H9 (cell line): Measurements from ENCODE around the gene ARPC5L. TPM values are rescaled to one million over a fixed set of nuclear protein-coding genes. Genes with fewer than 3 reads are reported as not detected.
A peak's percentile ranks its signal among the peaks of the same experiment; 100 is the strongest.

ENCODE experiments used
- DNase-seq: peaks from one replicate; pipeline ENCODE4 v3.0.0-alpha.2; 2017
- H2AFZ ChIP-seq: one replicate; pipeline ENCODE4 v1.6.1; 2013; ENCODE audit warnings: mild to moderate bottlenecking, low read length, control low read depth, moderate library complexity
- H2AK5ac ChIP-seq: 2 replicates; pipeline ENCODE4 v1.6.1; 2013; ENCODE audit warnings: low read length, control low read depth, mixed read lengths; ENCODE audit not compliant: insufficient read length
- H2BK120ac ChIP-seq: one replicate; pipeline ENCODE4 v1.6.1; 2013; ENCODE audit warnings: low read depth, mild to moderate bottlenecking, low read length, control low read depth, inconsistent platforms; ENCODE audit not compliant: poor library complexity, severe bottlenecking
- H2BK12ac ChIP-seq: 2 replicates; pipeline ENCODE4 v1.6.1; 2013; ENCODE audit warnings: low read length, control low read depth, mixed read lengths, low read depth; ENCODE audit not compliant: insufficient read length
- H2BK15ac ChIP-seq: 2 replicates; pipeline ENCODE4 v1.6.1; 2013; ENCODE audit warnings: low read depth, low read length, control low read depth
- H2BK20ac ChIP-seq: one replicate; pipeline ENCODE4 v1.6.1; 2013; ENCODE audit warnings: low read depth, mild to moderate bottlenecking, low read length, control low read depth, inconsistent platforms; ENCODE audit not compliant: poor library complexity, severe bottlenecking
- H2BK5ac ChIP-seq: 2 replicates; pipeline ENCODE4 v1.6.1; 2013; ENCODE audit warnings: low read length, control low read depth, mixed read lengths; ENCODE audit not compliant: insufficient read length
- H3K14ac ChIP-seq: 2 replicates; pipeline ENCODE4 v1.6.1; 2013; ENCODE audit warnings: low read length, control low read depth; ENCODE audit not compliant: insufficient read depth
- H3K18ac ChIP-seq: 2 replicates; pipeline ENCODE4 v1.6.1; 2013; ENCODE audit warnings: low read depth, mild to moderate bottlenecking, mixed read lengths, low read length, control low read depth; ENCODE audit not compliant: insufficient read length
- H3K23ac ChIP-seq: 2 replicates; pipeline ENCODE4 v1.6.1; 2013; ENCODE audit warnings: low read length, control low read depth, mixed read lengths, low read depth; ENCODE audit not compliant: insufficient read length
- H3K23me2 ChIP-seq: 2 replicates; pipeline ENCODE4 v1.6.1; 2013; ENCODE audit warnings: low read depth, mild to moderate bottlenecking, mixed read lengths, low read length, control low read depth; ENCODE audit not compliant: insufficient read length, poor library complexity, severe bottlenecking
- H3K27ac ChIP-seq: 2 replicates; pipeline ENCODE4 v1.5.1; 2013; ENCODE audit warnings: low read length, control low read depth, mixed read lengths, low read depth; ENCODE audit not compliant: insufficient read length
- H3K27me3 ChIP-seq: 2 replicates; pipeline ENCODE4 v1.6.1; 2013; ENCODE audit warnings: low read length, control low read depth, inconsistent platforms; ENCODE audit not compliant: insufficient read depth
- H3K4ac ChIP-seq: 2 replicates; pipeline ENCODE4 v1.6.1; 2013; ENCODE audit warnings: low read depth, mild to moderate bottlenecking, control low read depth, inconsistent platforms, low read length, moderate library complexity
- H3K4me1 ChIP-seq: 2 replicates; pipeline ENCODE4 v1.6.1; 2013; ENCODE audit warnings: low read length, control low read depth, inconsistent platforms; ENCODE audit not compliant: insufficient read depth
- H3K4me2 ChIP-seq: 2 replicates; pipeline ENCODE4 v1.6.1; 2013; ENCODE audit warnings: low read length, control low read depth, mixed read lengths; ENCODE audit not compliant: insufficient read length, insufficient read depth
- H3K56ac ChIP-seq: 2 replicates; pipeline ENCODE4 v1.6.1; 2013; ENCODE audit warnings: low read depth, mild to moderate bottlenecking, mixed read lengths, low read length, control low read depth; ENCODE audit not compliant: insufficient read length
- H3K79me1 ChIP-seq: 2 replicates; pipeline ENCODE4 v1.6.1; 2013; ENCODE audit warnings: low read depth, mild to moderate bottlenecking, moderate library complexity, low read length, control low read depth, inconsistent platforms; ENCODE audit not compliant: insufficient read depth, poor library complexity, severe bottlenecking
- H3K79me2 ChIP-seq: 2 replicates; pipeline ENCODE4 v1.6.1; 2013; ENCODE audit warnings: low read length, control low read depth, inconsistent platforms; ENCODE audit not compliant: insufficient read depth
- H3K9ac ChIP-seq: 2 replicates; pipeline ENCODE4 v1.6.1; 2013; ENCODE audit warnings: low read length, control low read depth, mixed read lengths; ENCODE audit not compliant: insufficient read length; ENCODE audit errors: extremely low read depth
- H3K9me3 ChIP-seq: one replicate; pipeline ENCODE4 v1.6.1; 2013; ENCODE audit warnings: low read depth, low read length, inconsistent platforms; ENCODE audit not compliant: control insufficient read depth
- H3T11ph ChIP-seq: one replicate; pipeline ENCODE4 v1.6.1; 2013; ENCODE audit warnings: mild to moderate bottlenecking, low read length, control low read depth, inconsistent platforms
- H4K20me1 ChIP-seq: one replicate; pipeline ENCODE4 v1.6.1; 2013; ENCODE audit not compliant: control insufficient read depth, insufficient read length, insufficient read depth
- H4K5ac ChIP-seq: 2 replicates; pipeline ENCODE4 v1.6.1; 2013; ENCODE audit warnings: low read depth, mild to moderate bottlenecking, mixed read lengths, low read length, control low read depth; ENCODE audit not compliant: insufficient read length
- H4K8ac ChIP-seq: replicated peaks from 2 replicates; pipeline ENCODE4 v1.6.1; 2013; ENCODE audit warnings: low read length, control low read depth, mixed read lengths, low read depth; ENCODE audit not compliant: insufficient read length
- H4K91ac ChIP-seq: 2 replicates; pipeline ENCODE4 v1.6.1; 2013; ENCODE audit warnings: low read depth, mild to moderate bottlenecking, moderate library complexity, mixed read lengths, low read length, control low read depth; ENCODE audit not compliant: insufficient read length
- H3K27ac Mint-ChIP-seq, 3 experiments: 2 replicates in 2 of 3; 3 replicates in 1 of 3; pipeline ENCODE4 v1.8.0; 2020 to 2021; ENCODE audit warnings: mixed read lengths in 3 of 3, mild to moderate bottlenecking in 1 of 3, moderate library complexity in 1 of 3
- H3K27me3 Mint-ChIP-seq: 2 replicates; pipeline ENCODE4 v1.8.0; 2021; ENCODE audit warnings: low read depth, mild to moderate bottlenecking, moderate library complexity, mixed read lengths
- H3K36me3 Mint-ChIP-seq, 3 experiments: 2 replicates in 2 of 3; 3 replicates in 1 of 3; pipeline ENCODE4 v1.8.0; 2020 to 2021; ENCODE audit warnings: low read depth in 3 of 3, mixed read lengths in 3 of 3; ENCODE audit not compliant: insufficient read depth in 1 of 3
- H3K4me1 Mint-ChIP-seq, 2 experiments: 2 replicates each; pipeline ENCODE4 v1.8.0; 2020; ENCODE audit warnings: mixed read lengths in 2 of 2
- H3K4me3 Mint-ChIP-seq, 2 experiments: 2 replicates in 1 of 2; 3 replicates in 1 of 2; pipeline ENCODE4 v1.8.0; 2020 to 2021; ENCODE audit warnings: mild to moderate bottlenecking in 2 of 2, mixed read lengths in 2 of 2, moderate library complexity in 1 of 2
- H3K9me3 Mint-ChIP-seq, 2 experiments: 2 replicates in 1 of 2; 3 replicates in 1 of 2; pipeline ENCODE4 v1.8.0; 2020; ENCODE audit warnings: mild to moderate bottlenecking in 2 of 2, mixed read lengths in 2 of 2, moderate library complexity in 1 of 2
- WGBS: extraction: QIAGEN DNeasy Blood & Tissue Kit; methylation state at CpG from one replicate; pipeline ENCODE4 v1.1.7; 2013; ENCODE audit warnings: missing lambda C conversion rate, low lambda C conversion rate, mixed read lengths; ENCODE audit not compliant: insufficient read length; ENCODE audit errors: extremely low coverage; 5-methylcytosine and 5-hydroxymethylcytosine counted together
- total RNA-seq: library from RNA; stranded (reverse); gene quantifications from 2 replicates; pipeline ENCODE4 v1.2.1, GENCODE V29; 2021
- TF ChIP-seq, protein P1 (sequence below): fragments of 200-600 bp; sonication (generic); conservative IDR thresholded peaks from 3 replicates; pipeline ENCODE4 v1.8.0; 2021; ENCODE audit warnings: antibody characterized with exemption, mild to moderate bottlenecking

Gene ARPC5L
- total RNA-seq, 1 experiment from 2014 or later = 67.7 TPM

DNA sequence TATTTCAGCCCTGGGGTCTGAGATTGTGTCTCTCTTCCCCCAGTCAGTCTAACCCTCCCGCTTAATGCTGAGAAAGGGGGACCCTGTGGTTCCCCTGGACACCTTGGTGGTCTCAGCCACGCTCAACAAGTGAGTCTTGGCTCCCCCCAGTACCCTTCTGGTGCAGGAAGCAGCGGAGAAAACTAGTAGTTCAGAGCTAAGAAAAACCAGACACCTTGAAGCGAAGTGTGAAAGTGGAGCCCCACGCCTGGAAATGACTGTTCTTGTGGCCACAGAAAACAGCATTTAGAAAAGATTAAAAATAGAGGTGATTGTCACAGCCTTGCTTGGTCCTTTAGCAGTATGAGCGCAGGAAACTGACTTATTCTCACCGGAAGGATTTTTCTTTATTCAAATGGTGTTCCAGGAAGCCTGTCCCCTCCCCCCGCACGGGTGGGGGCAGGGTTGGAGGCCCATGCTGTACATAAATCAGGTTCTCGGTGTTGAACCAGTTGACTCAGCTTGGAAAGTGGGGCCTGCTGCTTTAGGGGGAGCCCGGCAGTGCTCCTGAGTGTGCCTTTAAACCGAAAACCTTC is 8.1 kb downstream of the ARPC5L start:
- Histone ChIP-seq H3K27ac (no peak overlapping the region), H3K27me3 (no peaks in the 10 kb centered on the region), H2AFZ (no peak overlapping the region), H3K4ac (no peak overlapping the region), H2AK5ac (no peak overlapping the region), H2BK15ac (no peak overlapping the region), H2BK20ac (no peak overlapping the region), H4K8ac (no peak overlapping the region), H3K14ac (peak overlapping the region; percentile 87; the same call in 1 of the 2 replicates), H2BK12ac (no peak overlapping the region), H3K79me2 (peaks cover 27% of the 10 kb centered on the region; the same call in 1 of the 2 replicates), H3K4me2 (peak overlapping the region; percentile 93), H4K20me1 (no peaks in the 10 kb centered on the region), H3K56ac (no peak overlapping the region), H4K5ac (no peak overlapping the region), H3T11ph (no peak overlapping the region), H4K91ac (no peak overlapping the region), H3K23me2 (peaks cover 8% of the 10 kb centered on the region), H3K9me3 (no peaks in the 10 kb centered on the region), H2BK5ac (no peak overlapping the region), H2BK120ac (no peak overlapping the region), H3K4me1 (peaks cover 6% of the 10 kb centered on the region), H3K23ac (no peak overlapping the region), H3K18ac (no peak overlapping the region), H3K9ac (peak overlapping the region; percentile 88), H3K79me1 (peaks cover 9% of the 10 kb centered on the region)
- Mint-ChIP-seq H3K27ac (peak overlapping the region; percentile 77 to 95 (median 85); a peak in 6 of 7 replicates), H3K36me3 (peaks cover 20 to 40% (median 30%) of the 10 kb centered on the region in 3 experiments), H3K9me3 (no peaks in the 10 kb centered on the region; a peak in 1 of 5 replicates), H3K27me3 (no peaks in the 10 kb centered on the region), H3K4me1 (peaks cover 36 to 44% of the 10 kb centered on the region in 2 experiments), H3K4me3 (peak overlapping the region; percentile 87 to 95)
- TF ChIP-seq, protein P1, sequence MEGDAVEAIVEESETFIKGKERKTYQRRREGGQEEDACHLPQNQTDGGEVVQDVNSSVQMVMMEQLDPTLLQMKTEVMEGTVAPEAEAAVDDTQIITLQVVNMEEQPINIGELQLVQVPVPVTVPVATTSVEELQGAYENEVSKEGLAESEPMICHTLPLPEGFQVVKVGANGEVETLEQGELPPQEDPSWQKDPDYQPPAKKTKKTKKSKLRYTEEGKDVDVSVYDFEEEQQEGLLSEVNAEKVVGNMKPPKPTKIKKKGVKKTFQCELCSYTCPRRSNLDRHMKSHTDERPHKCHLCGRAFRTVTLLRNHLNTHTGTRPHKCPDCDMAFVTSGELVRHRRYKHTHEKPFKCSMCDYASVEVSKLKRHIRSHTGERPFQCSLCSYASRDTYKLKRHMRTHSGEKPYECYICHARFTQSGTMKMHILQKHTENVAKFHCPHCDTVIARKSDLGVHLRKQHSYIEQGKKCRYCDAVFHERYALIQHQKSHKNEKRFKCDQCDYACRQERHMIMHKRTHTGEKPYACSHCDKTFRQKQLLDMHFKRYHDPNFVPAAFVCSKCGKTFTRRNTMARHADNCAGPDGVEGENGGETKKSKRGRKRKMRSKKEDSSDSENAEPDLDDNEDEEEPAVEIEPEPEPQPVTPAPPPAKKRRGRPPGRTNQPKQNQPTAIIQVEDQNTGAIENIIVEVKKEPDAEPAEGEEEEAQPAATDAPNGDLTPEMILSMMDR = no peak
- WGBS = no CpG with 5 or more reads among the region's 12 CpGs
- DNase-seq = no peak
